Fibroblast of the aortic adventitia (primary cell): ENCODE results near the gene ACADVL. TPM values are rescaled to one million over a fixed set of nuclear protein-coding genes. Genes with fewer than 3 reads are reported as not detected.
"Not testable (repeated sequence)": the region's sequence is repeated elsewhere in the genome, so short reads cannot be mapped to it uniquely, and the experiment has no call there.

Experiments used
- DNase-seq: peaks from one replicate; pipeline ENCODE4 v3.0.0-alpha.2; 2010; ENCODE audit warnings: low read depth
- H3K4me3 ChIP-seq: 2 replicates; pipeline ENCODE4 v1.5.1; 2011; ENCODE audit warnings: low read depth, mild to moderate bottlenecking, control low read depth, low read length, moderate library complexity
- total RNA-seq: library from RNA; depleted of rRNA; stranded (reverse); fragments of >200 nt; gene quantifications from 2 replicates; pipeline ENCODE4 v1.2.3, GENCODE V29; 2012; ENCODE audit warnings: low replicate concordance
- TF ChIP-seq, protein P1 (sequence below): IDR thresholded peaks from 2 replicates; pipeline ENCODE4 v1.5.1; 2011; ENCODE audit warnings: mild to moderate bottlenecking, low read length, control low read depth, inconsistent platforms; ENCODE audit not compliant: insufficient read depth

Gene ACADVL
- total RNA-seq, 1 donor: 210 TPM

DNA sequence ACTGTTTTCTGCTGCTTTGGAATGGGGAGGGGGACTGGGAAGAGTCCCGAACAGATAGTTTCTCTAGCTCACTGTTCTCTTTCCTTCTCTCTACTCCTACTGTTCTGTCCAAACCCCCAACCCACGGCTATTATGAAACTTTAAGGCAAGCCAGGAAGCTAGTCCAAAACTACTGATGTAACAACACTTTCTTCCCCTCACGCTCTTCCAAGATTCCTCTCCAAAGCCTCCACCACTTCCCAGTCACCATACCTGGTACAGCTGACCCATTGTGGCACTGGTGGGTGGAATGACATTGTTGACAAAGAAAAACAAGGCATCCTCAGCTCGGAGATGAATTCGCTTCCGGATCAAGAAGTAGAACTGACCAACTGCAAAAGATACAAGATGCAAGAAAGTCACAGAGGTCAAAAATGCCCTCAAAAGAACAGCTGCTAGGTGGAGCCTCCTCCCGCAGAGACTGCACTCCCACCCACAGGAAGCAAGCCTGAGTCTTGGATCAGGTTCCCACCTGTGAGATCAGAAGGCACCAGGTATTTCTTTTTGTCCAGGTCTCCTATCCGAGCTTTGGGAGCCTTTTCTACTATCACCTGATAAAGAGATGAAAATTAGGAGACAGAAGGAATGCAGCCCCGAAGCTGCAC lies 21.5 kb downstream of the ACADVL start:
- TF ChIP-seq, protein P1, sequence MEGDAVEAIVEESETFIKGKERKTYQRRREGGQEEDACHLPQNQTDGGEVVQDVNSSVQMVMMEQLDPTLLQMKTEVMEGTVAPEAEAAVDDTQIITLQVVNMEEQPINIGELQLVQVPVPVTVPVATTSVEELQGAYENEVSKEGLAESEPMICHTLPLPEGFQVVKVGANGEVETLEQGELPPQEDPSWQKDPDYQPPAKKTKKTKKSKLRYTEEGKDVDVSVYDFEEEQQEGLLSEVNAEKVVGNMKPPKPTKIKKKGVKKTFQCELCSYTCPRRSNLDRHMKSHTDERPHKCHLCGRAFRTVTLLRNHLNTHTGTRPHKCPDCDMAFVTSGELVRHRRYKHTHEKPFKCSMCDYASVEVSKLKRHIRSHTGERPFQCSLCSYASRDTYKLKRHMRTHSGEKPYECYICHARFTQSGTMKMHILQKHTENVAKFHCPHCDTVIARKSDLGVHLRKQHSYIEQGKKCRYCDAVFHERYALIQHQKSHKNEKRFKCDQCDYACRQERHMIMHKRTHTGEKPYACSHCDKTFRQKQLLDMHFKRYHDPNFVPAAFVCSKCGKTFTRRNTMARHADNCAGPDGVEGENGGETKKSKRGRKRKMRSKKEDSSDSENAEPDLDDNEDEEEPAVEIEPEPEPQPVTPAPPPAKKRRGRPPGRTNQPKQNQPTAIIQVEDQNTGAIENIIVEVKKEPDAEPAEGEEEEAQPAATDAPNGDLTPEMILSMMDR: no peak
- DNase-seq: peak; percentile 52
- H3K4me3 ChIP-seq: peak overlapping the region; percentile 99

DNA sequence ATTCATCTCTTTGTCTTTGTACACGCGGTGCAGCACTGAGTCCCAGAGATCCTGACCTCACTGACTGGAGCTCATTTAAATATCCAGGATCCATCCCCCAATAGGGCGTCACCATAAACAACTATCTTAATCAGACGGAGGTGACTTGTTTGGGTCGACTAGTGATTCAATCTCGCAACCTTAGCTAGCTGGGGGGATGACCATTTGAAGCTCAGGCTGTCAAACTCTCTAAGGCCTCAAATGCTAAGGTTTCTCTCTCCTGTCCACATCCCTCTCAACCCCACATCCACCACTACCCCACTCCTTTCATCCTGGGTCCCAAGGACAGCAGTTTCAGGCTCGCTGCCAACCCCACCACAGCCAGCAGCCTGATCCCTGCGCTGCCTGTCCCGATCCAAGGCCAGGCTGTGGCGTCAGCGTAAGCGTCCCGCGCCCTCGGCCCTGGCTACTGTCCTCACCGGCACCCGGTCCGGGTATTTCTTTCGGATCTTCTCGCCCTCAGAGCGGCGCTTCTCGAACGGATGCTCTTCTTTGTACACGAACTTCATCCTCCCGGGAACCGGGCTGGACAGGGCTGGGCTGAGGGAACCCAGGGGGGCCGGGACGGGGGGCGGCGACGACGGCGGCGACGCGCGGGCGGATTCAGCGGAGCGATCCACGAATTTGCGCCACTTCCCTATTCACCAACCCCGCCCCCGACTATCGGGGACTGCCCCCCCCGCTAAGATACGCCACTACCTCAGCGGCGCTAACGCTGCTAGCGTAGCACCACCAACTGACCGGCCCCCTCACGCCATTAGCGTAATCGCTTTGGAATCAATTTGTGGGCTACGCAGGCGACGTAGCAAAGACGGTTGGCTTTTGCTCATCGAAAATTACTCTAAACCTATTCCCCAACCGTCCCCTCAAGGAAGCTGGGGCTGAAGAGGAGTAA lies 22.3 kb downstream of the ACADVL start, which contains the start of gene GABARAP:
TSS of gene GABARAP (minus strand) at position 667 of the 934 bp plus-strand sequence. CDS start at position 548, 119 bp downstream.
- peak within 1 kb of the TSS; percentile 99 for H3K4me3 ChIP-seq
- DNase-seq: peak; percentile 96
- TF ChIP-seq, protein P1: no peak

DNA sequence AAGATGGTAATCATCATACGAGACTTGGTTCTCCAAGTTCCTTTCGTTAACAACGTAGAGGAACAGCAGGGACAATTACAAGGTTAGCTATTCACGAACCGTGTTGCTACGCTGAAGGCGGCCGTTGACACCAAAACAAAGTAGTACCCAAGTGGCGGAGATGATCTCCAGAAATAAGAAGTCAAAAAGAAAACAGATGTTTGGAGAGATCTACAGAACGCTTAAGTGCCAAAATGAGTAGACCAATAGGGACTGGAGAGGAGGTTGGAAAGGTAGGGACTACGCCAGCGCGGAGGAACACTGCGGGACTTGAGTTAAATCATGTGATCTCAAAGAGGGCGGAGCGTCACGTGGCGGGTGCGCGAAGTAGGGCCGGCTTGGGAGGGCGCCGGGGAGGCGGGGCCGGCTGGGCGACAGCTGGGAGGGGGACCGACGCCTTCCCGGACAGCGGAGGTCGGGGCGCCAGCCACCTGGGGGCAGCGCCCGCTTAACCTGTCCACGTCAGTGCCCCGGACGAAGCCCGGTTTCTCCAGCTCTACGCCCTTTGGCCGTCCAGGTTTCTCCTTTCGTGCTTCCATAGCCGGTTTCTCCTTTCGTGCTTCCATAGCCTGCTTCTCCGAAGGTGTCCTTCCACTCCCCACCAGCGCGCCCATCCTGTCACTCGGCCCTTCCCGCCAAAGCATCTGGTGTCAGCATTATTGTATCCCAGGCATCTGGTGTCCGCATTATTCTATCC lies 23.1 kb downstream of the ACADVL start:
- TF ChIP-seq, protein P1: no peak
- DNase-seq: peak; percentile 98
- H3K4me3 ChIP-seq: peak overlapping the region; percentile 99

DNA sequence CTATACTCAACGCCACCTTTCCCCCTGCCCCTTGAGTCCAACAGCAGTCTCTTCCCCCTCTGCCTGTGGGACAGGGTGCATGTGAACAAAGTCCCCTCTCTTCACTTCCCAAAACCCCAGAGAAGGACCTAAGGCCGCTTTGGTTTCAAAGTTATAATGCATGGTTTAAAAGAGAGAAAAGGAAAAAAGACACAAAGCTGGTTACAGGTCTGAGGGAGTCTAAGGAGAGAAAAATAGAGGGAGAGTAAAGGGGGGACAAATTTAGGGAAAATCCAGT lies 23.7 kb downstream of the ACADVL start:
- no peak for DNase-seq
- TF ChIP-seq, protein P1: no peak
- H3K4me3 ChIP-seq: peak overlapping the region; percentile 99

DNA sequence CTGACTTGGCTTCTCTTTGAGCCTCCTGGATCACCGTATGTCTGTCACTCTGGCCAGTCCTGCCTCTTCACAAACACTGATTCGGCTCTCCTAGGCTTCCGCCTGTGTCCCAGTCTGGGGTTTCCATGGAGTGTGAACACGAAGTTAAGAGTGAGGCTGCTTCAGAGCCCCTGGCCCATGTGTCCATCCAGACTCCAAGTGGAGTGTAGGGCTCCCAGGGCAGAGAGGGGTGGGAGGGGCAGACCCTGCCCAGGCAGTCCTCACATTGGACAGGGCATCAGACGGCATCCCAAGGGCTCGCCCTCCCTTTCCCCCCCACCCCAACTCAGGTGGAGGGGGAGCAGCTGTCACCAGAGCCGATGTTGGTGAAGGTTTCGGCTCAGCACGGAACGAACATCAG lies 24.1 kb downstream of the ACADVL start:
- not testable (repeated sequence) for H3K4me3 ChIP-seq, DNase-seq

DNA sequence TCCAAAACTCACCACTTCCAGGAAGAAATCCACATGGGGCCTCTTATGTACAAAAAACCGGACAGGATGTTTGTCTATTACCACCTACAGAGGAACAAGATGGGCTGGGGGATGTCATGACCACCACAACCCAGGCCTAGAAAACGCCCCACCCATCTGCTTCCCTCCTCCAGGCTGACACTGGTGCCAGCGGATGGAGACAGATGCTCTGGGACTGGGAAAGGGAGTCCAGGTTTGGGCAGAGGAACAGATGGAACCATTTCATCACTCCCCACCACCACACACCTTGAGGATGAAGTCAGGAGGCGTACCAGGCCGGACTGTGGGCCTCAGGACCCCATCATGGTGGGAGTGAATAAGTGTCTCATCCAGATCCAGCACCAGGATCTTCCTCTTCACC lies 27.0 kb downstream of the ACADVL start:
- DNase-seq: no peak
- no peak overlapping the region for H3K4me3 ChIP-seq
- TF ChIP-seq, protein P1: no peak

DNA sequence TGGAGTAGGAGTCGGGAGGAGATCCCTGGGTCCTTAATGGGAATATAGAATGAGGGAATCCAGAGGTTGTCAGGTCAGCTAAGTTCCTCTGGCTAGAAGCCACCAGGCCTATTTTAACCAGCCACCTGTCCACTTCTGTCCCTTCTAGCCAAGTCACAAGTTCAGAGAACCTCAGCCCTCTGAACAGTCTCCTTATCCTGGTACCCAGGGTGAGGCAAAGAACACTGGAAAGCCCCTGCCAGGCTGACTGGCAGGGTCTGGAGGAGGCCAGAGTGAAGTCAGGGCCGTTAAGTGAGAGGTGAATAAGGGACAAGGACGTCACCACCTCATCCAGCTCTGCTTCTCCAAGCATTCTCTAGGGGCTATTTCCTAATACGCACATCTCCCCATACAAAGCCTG lies 29.1 kb downstream of the ACADVL start:
- TF ChIP-seq, protein P1: no peak
- no peak for DNase-seq
- H3K4me3 ChIP-seq: no peak overlapping the region
